Measurements from ENCODE around the gene APOO. TPM values are rescaled to one million over a fixed set of nuclear protein-coding genes. Genes with fewer than 3 reads are reported as not detected.

APOO gene
- total RNA-seq, 1 donor from 2014 or later = 16.6 TPM

- TF ChIP-seq CTCF (IDR thresholded peaks at IDR 0.05) = no peak
- ATAC-seq (ENCODE audit: low read depth) (no peak), DNase-seq (no peak)
- H3K4me1 Mint-ChIP-seq = no peaks in the 10 kb centered on the region
- H3K9me3 Mint-ChIP-seq = no peaks in the 10 kb centered on the region
- intact Hi-C loops (cut with micrococcal nuclease) = no loop called here
- no peaks in the 10 kb centered on the region for H3K27me3 Mint-ChIP-seq
- ChIA-PET POLR2A (no interaction called here), CTCF (no interaction called here)
- no peaks in the 10 kb centered on the region for H3K36me3 Mint-ChIP-seq (ENCODE audit: low read depth)
- H3K4me3 Mint-ChIP-seq = no peak overlapping the region
- no peak overlapping the region for H3K27ac Mint-ChIP-seq
Observed at GRCh38 chrX:23826653-23827052, 81.1 kb downstream of the APOO start.

- H3K36me3 Mint-ChIP-seq (ENCODE audit: low read depth) = no peaks in the 10 kb centered on the region
- H3K27ac Mint-ChIP-seq = no peak overlapping the region
- DNase-seq (no peak), ATAC-seq (ENCODE audit: low read depth) (no peak)
- no peak overlapping the region for H3K4me3 Mint-ChIP-seq
- no peaks in the 10 kb centered on the region for H3K27me3 Mint-ChIP-seq
- intact Hi-C loops (cut with micrococcal nuclease) = no loop called here
- TF ChIP-seq CTCF (IDR thresholded peaks at IDR 0.05) = no peak
- H3K9me3 Mint-ChIP-seq = no peaks in the 10 kb centered on the region
- ChIA-PET CTCF (no interaction called here), POLR2A (no interaction called here)
- H3K4me1 Mint-ChIP-seq = no peaks in the 10 kb centered on the region
Observed at GRCh38 chrX:23826216-23826615, 81.5 kb downstream of the APOO start.

DNA sequence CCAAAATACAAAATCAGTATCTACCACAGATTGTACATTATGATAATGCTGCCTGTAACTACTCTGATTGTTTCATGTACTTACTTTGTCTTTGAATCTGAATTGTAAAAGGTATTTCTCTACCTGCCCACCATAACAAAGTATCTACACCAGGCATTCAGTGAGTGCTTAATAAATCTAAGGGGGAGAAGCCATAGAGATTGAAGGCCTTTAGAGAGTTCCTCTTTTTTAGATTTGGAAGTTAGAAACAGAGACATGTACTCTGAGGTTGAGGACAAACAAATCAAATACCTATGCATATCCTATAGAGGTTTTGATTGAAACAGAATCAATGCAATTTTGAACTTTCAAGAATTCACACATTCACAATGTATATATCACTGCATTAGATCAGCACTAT, 82.1 kb downstream of the APOO start:
- Mint-ChIP-seq H3K4me1 (no peaks in the 10 kb centered on the region), H3K4me3 (no peak overlapping the region), H3K27me3 (no peaks in the 10 kb centered on the region), H3K27ac (no peak overlapping the region), H3K9me3 (no peaks in the 10 kb centered on the region), H3K36me3 (ENCODE audit: low read depth) (no peaks in the 10 kb centered on the region)
- intact Hi-C loops (cut with micrococcal nuclease) = no loop called here
- DNase-seq = no peak
- ChIA-PET CTCF (no interaction called here), POLR2A (no interaction called here)
- no peak for TF ChIP-seq CTCF (IDR thresholded peaks at IDR 0.05)
- no peak for ATAC-seq (ENCODE audit: low read depth)

DNA sequence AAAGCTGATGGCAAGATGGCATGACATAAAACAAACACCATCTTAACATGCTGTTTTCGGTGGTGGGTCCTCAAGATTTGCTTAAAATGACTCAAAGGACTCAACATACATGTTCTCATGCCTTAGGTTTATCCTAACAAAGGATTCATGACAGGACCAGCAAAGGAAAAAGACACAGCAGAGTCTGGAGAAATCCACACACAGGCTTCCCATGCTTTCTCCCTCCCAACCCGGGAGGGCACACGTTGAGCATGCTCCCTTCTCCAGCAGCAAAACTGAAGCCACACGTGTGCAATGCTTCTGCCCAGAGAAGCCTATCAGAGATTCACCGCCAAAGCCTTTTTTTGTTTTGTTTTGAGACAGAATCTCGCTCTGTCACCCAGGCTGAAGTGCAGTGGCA, 84.9 kb downstream of the APOO start:
- no peak overlapping the region for H3K4me3 Mint-ChIP-seq
- H3K4me1 Mint-ChIP-seq = no peaks in the 10 kb centered on the region
- H3K27me3 Mint-ChIP-seq = no peaks in the 10 kb centered on the region
- ATAC-seq (ENCODE audit: low read depth) = no peak
- H3K36me3 Mint-ChIP-seq (ENCODE audit: low read depth) = no peaks in the 10 kb centered on the region
- H3K27ac Mint-ChIP-seq = no peak overlapping the region
- no peak for TF ChIP-seq CTCF (IDR thresholded peaks at IDR 0.05)
- H3K9me3 Mint-ChIP-seq = no peaks in the 10 kb centered on the region
- CTCF ChIA-PET = no interaction called here
- intact Hi-C loops (cut with micrococcal nuclease) = no loop called here
- POLR2A ChIA-PET = no interaction called here
- DNase-seq = no peak

DNA sequence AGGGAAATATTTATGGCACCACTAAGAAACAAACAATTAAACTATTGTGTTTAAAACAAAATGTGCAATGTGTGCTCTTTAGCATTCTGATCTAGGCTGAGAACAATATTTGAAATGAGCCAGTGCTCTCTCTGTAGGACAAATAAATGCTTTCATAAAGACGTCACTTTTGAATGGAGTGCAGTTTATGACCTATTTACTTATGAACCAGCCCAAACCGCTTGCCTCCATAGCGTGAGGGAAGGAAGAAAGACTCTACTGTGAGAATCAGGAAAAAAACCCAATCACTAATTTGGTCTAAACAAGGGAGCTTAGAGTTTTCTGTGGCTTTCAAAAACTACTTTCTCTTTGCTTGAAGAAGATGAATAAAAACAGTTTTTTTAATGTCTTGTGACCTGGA, 85.3 kb downstream of the APOO start:
- TF ChIP-seq CTCF (IDR thresholded peaks at IDR 0.05) = no peak
- Mint-ChIP-seq H3K36me3 (ENCODE audit: low read depth) (no peaks in the 10 kb centered on the region), H3K9me3 (no peaks in the 10 kb centered on the region), H3K4me1 (peaks cover 1% of the 10 kb centered on the region), H3K4me3 (no peak overlapping the region), H3K27me3 (no peaks in the 10 kb centered on the region), H3K27ac (no peak overlapping the region)
- ChIA-PET CTCF (no interaction called here), POLR2A (no interaction called here)
- no peak for ATAC-seq (ENCODE audit: low read depth)
- intact Hi-C loops (cut with micrococcal nuclease) = no loop called here
- no peak for DNase-seq

All from activated B cell treated with CpG ODN at 0.5 μM for 24 hours (primary cell).